Endodermal cell (in vitro differentiated cells): Measurements from ENCODE around the gene ARFGEF3. TPM values are rescaled to one million over a fixed set of nuclear protein-coding genes. Genes with fewer than 3 reads are reported as not detected.

ENCODE experiments used
- DNase-seq: peaks from one replicate; pipeline ENCODE4 v3.0.0-alpha.2; 2017
- H3K27ac ChIP-seq: 2 replicates; pipeline ENCODE4 v1.5.1; 2013; ENCODE audit warnings: mild to moderate bottlenecking, low read depth, low read length, moderate library complexity
- H3K27me3 ChIP-seq: 2 replicates; pipeline ENCODE4 v1.6.1; 2013; ENCODE audit warnings: mild to moderate bottlenecking, low read length, moderate library complexity; ENCODE audit not compliant: insufficient read depth, control insufficient read depth, poor library complexity, severe bottlenecking
- H3K36me3 ChIP-seq: 2 replicates; pipeline ENCODE4 v1.7.0; 2013; ENCODE audit warnings: mild to moderate bottlenecking, low read length, moderate library complexity; ENCODE audit not compliant: control insufficient read depth, insufficient read depth
- H3K4me1 ChIP-seq: one replicate; pipeline ENCODE4 v1.7.0; 2013; ENCODE audit warnings: low read length; ENCODE audit not compliant: control insufficient read depth, insufficient read depth
- H3K4me3 ChIP-seq: 2 replicates; pipeline ENCODE4 v1.5.1; 2013; ENCODE audit warnings: mild to moderate bottlenecking, low read length, moderate library complexity
- H3K9ac ChIP-seq: 2 replicates; pipeline ENCODE4 v1.6.1; 2013; ENCODE audit warnings: mild to moderate bottlenecking, low read length, moderate library complexity; ENCODE audit not compliant: poor library complexity, severe bottlenecking; ENCODE audit errors: extremely low read depth
- H3K9me3 ChIP-seq: 2 replicates; pipeline ENCODE4 v1.6.1; 2013; ENCODE audit warnings: mild to moderate bottlenecking, low read length, moderate library complexity; ENCODE audit not compliant: control insufficient read depth
- H3K27ac Mint-ChIP-seq: 2 replicates; pipeline ENCODE4 v1.8.0; 2020; ENCODE audit warnings: mixed read lengths
- H3K27me3 Mint-ChIP-seq: 2 replicates; pipeline ENCODE4 v1.8.0; 2021; ENCODE audit warnings: mild to moderate bottlenecking, mixed read lengths; ENCODE audit not compliant: insufficient read depth
- H3K36me3 Mint-ChIP-seq: 2 replicates; pipeline ENCODE4 v1.8.0; 2020; ENCODE audit warnings: low read depth, mixed read lengths
- H3K4me1 Mint-ChIP-seq: 2 replicates; pipeline ENCODE4 v1.8.0; 2020; ENCODE audit warnings: mixed read lengths
- H3K4me3 Mint-ChIP-seq: 2 replicates; pipeline ENCODE4 v1.8.0; 2020; ENCODE audit warnings: mild to moderate bottlenecking, moderate library complexity, mixed read lengths
- H3K9me3 Mint-ChIP-seq: 2 replicates; pipeline ENCODE4 v1.8.0; 2020; ENCODE audit warnings: mild to moderate bottlenecking, mixed read lengths
- CTCF ChIP-seq: fragments of 200-600 bp; sonication (generic); conservative IDR thresholded peaks from 2 replicates; pipeline ENCODE4 v1.5.0; 2021; ENCODE audit warnings: antibody characterized with exemption, mild to moderate bottlenecking
- WGBS, 2 experiments: methylation state at CpG; one replicate each; pipeline versions ENCODE4 v1.1.5 to v1.1.7; 2013; ENCODE audit warnings: missing lambda C conversion rate in 2 of 2, mixed read lengths in 1 of 2; ENCODE audit not compliant: insufficient coverage in 1 of 2, insufficient read length in 1 of 2; 5-methylcytosine and 5-hydroxymethylcytosine counted together
- total RNA-seq, 2 donors: library from RNA; stranded (reverse); fragmentation: NEBNext Ultra II Directional in 1 of 2; extraction: Animal tissue kit (Norgen Biotek cat#: 25700) in 1 of 2; gene quantifications; 2 replicates in 1 of 2; 3 replicates in 1 of 2; pipeline ENCODE4 v1.2.1, GENCODE V29; 2021

The ARFGEF3 gene
- total RNA-seq, 2 donors from 2014 or later = 10.9 to 14.3 TPM

- peaks cover 6% of the 10 kb centered on the region for H3K9me3 ChIP-seq
- no peak overlapping the region for H3K9ac ChIP-seq
- Mint-ChIP-seq H3K27me3 (no peaks in the 10 kb centered on the region), H3K27ac (no peak overlapping the region), H3K9me3 (peaks cover 9% of the 10 kb centered on the region), H3K36me3 (peaks cover 32% of the 10 kb centered on the region), H3K4me3 (no peak overlapping the region), H3K4me1 (no peaks in the 10 kb centered on the region)
- H3K36me3 ChIP-seq = peaks cover 57% of the 10 kb centered on the region
- 91 to 97% methylated on average over 4 to 6 of the region's 7 CpGs for WGBS, 2 experiments
- no peak for TF ChIP-seq CTCF
- H3K27ac ChIP-seq = no peak overlapping the region
- no peak for DNase-seq
- H3K27me3 ChIP-seq = no peaks in the 10 kb centered on the region
- no peak overlapping the region for H3K4me3 ChIP-seq
- no peaks in the 10 kb centered on the region for H3K4me1 ChIP-seq
These were observed 157.1 kb downstream of the ARFGEF3 start for GRCh38 chr6:138318741-138319375.

DNA sequence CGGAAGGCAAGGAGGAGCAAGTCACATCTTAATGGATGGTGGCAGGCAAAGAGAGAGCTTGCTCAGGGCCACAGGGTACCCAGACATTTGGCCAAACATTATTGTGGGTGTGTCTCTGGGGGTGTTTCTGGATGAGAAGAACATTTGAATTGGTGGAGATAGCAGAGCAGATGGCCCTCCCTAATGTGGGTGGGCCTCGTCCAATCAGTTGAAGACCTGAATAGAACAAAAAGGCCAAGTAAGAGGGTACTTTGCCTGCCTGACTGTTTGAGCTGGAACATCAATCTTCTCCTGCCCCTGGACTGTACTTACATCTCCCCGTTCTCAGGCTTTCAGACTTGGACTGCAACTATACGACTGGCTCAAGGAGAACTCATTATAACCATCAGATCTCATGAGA lies 160.2 kb downstream of the ARFGEF3 start:
- Mint-ChIP-seq H3K27me3 (no peaks in the 10 kb centered on the region), H3K9me3 (peaks cover 9% of the 10 kb centered on the region), H3K27ac (no peak overlapping the region), H3K4me1 (no peaks in the 10 kb centered on the region), H3K4me3 (no peak overlapping the region), H3K36me3 (peaks cover 45% of the 10 kb centered on the region)
- Histone ChIP-seq H3K9ac (no peak overlapping the region), H3K27ac (no peak overlapping the region), H3K9me3 (peaks cover 6% of the 10 kb centered on the region), H3K27me3 (no peaks in the 10 kb centered on the region), H3K36me3 (peaks cover 46% of the 10 kb centered on the region), H3K4me1 (no peaks in the 10 kb centered on the region), H3K4me3 (no peak overlapping the region)
- WGBS, 2 experiments = 92 to 96% methylated on average over 2 to 4 of the region's 4 CpGs
- no peak for TF ChIP-seq CTCF
- DNase-seq = no peak

DNA sequence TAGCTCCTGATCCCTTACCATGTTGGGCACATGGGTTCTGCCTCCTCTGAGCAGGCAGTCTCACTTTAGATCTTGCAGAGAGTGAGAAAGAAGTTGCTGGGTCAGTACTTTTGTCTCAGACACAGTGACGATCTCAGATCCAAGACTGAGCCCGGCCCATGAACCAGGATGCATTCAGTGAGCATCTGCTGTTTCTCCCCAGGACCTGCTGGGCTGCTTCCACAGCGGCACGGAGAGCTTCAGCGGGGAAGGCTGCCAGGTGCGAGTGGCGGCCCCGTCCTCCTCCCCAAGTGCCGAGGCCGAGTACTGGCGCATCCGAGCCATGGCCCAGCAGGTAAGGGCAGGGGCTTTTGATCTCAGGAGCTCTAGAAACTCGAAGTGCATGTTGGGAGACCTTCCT lies 162.1 kb downstream of the ARFGEF3 start:
- Mint-ChIP-seq H3K27me3 (no peaks in the 10 kb centered on the region), H3K27ac (no peak overlapping the region), H3K36me3 (peaks cover 40% of the 10 kb centered on the region), H3K9me3 (peaks cover 9% of the 10 kb centered on the region), H3K4me1 (no peaks in the 10 kb centered on the region), H3K4me3 (no peak overlapping the region)
- H3K27me3 ChIP-seq = no peaks in the 10 kb centered on the region
- H3K9ac ChIP-seq = no peak overlapping the region
- H3K36me3 ChIP-seq = peaks cover 36% of the 10 kb centered on the region
- no peaks in the 10 kb centered on the region for H3K4me1 ChIP-seq
- no peak overlapping the region for H3K27ac ChIP-seq
- H3K9me3 ChIP-seq = peaks cover 6% of the 10 kb centered on the region
- no peak for TF ChIP-seq CTCF
- WGBS, 2 experiments = 92 to 95% methylated on average over 9 to 13 of the region's 13 CpGs
- H3K4me3 ChIP-seq = no peak overlapping the region
- DNase-seq = no peak
